HCT116 (cell line): ENCODE data around the gene APOBEC3C. TPM values are rescaled to one million over a fixed set of nuclear protein-coding genes. Genes with fewer than 3 reads are reported as not detected.
"Not testable (repeated sequence)": the region's sequence is repeated elsewhere in the genome, so short reads cannot be mapped to it uniquely, and the experiment has no call there.

ENCODE experiments used
- ATAC-seq: fragments of 200-7000 bp; cut with Tn5 transposase; 2 replicates; pipeline ENCODE4 v1.9.1; 2020; ENCODE audit warnings: mild to moderate bottlenecking, moderate library complexity
- BruUV-seq: library from RNA; stranded (reverse); fragments of 400-500 nt; replicated peaks from 2 replicates; lab custom pipeline; 2021; lab: Mats Ljungman, UMichigan
- CTCF ChIA-PET: fragments of 300-600 bp; sonication (Branson Sonifier 250); formaldehyde crosslinking; loops from one replicate; lab custom pipeline; 2021; ENCODE audit warnings: antibody characterized with exemption; lab: Charles Lee
- POLR2A ChIA-PET: fragments of 300-600, 350-600 bp; sonication (Branson Sonifier 250); formaldehyde crosslinking; loops from one replicate; lab custom pipeline; 2021; ENCODE audit warnings: antibody characterized with exemption; lab: Charles Lee
- RAD21 ChIA-PET, 2 experiments: fragments of 300-600 bp; sonication (Branson Sonifier 250); formaldehyde crosslinking; loops; one replicate each; lab custom pipeline; 2023; ENCODE audit warnings: low total read pairs in 2 of 2; ENCODE audit not compliant: uncharacterized antibody in 2 of 2, unreplicated experiment in 2 of 2, low non-redundant PET in 1 of 2; lab: Charles Lee
- DNase-seq: peaks from one replicate; pipeline ENCODE4 v3.0.0-alpha.2; 2010; ENCODE audit warnings: low read depth, low spot score
- H2AFZ ChIP-seq: fragments of 200-600 bp; shearing (Covaris generic), sonication (generic); 2 replicates; pipeline ENCODE4 v1.6.1; 2017; ENCODE audit warnings: low read depth, mixed run types, mixed read lengths, antibody characterized with exemption, low read length; ENCODE audit not compliant: poor library complexity, severe bottlenecking
- H3K27ac ChIP-seq: 2 replicates; pipeline ENCODE4 v1.5.1; 2012; ENCODE audit warnings: low read depth, low read length
- H3K27me3 ChIP-seq: fragments of 200-600 bp; sonication (generic); 2 replicates; pipeline ENCODE4 v1.6.1; 2016; ENCODE audit warnings: mixed run types, low read length, mixed read lengths; ENCODE audit not compliant: insufficient read depth
- H3K36me3 ChIP-seq, 2 experiments: fragments of 200-500 bp in 1 of 2; fragments of 200-600 bp in 1 of 2; sonication (Bioruptor generic) in 1 of 2; sonication (generic) in 1 of 2; 2 replicates each; pipeline versions ENCODE4 v1.5.1 to v1.6.1; 2014 to 2016; ENCODE audit warnings: low read length in 2 of 2, inconsistent platforms in 1 of 2, mixed read lengths in 1 of 2, mixed run types in 1 of 2; ENCODE audit not compliant: insufficient read depth in 2 of 2, control insufficient read depth in 1 of 2
- H3K4me1 ChIP-seq, 2 experiments: fragments of 200-600 bp in 1 of 2; sonication (generic) in 1 of 2; 2 replicates each; pipeline versions ENCODE4 v1.5.1 to v1.6.1; 2012 to 2017; ENCODE audit warnings: low read length in 2 of 2, inconsistent platforms in 1 of 2, mild to moderate bottlenecking in 1 of 2, mixed read lengths in 1 of 2, mixed run types in 1 of 2, moderate library complexity in 1 of 2; ENCODE audit not compliant: insufficient read depth in 2 of 2, control insufficient read depth in 1 of 2
- H3K4me2 ChIP-seq: fragments of 200-600 bp; sonication (generic); 2 replicates; pipeline ENCODE4 v1.6.1; 2017; ENCODE audit warnings: mixed run types, low read length, mixed read lengths
- H3K4me3 ChIP-seq, 2 experiments: fragments of 200-600 bp in 1 of 2; sonication (generic) in 1 of 2; replicated peaks in 1 of 2; 2 replicates each; pipeline ENCODE4 v1.5.1; 2011 to 2016; ENCODE audit warnings: low read length in 2 of 2, control low read depth in 1 of 2, low read depth in 1 of 2, mild to moderate bottlenecking in 1 of 2, mixed read lengths in 1 of 2, mixed run types in 1 of 2
- H3K79me2 ChIP-seq: fragments of 200-600 bp; sonication (generic); 2 replicates; pipeline ENCODE4 v1.6.1; 2017; ENCODE audit warnings: mild to moderate bottlenecking, mixed run types, low read length, moderate library complexity, mixed read lengths; ENCODE audit not compliant: insufficient read depth
- H3K9ac ChIP-seq: fragments of 200-600 bp; sonication (generic); 2 replicates; pipeline ENCODE4 v1.6.1; 2016; ENCODE audit warnings: low read length, mixed read lengths
- H3K9me2 ChIP-seq: fragments of 200-600 bp; sonication (generic), shearing (Covaris generic); 2 replicates; pipeline ENCODE4 v1.6.1; 2017; ENCODE audit warnings: mixed run types, mild to moderate bottlenecking, moderate library complexity; ENCODE audit not compliant: insufficient read depth
- H3K9me3 ChIP-seq, 2 experiments: fragments of 200-500 bp in 1 of 2; fragments of 200-600 bp in 1 of 2; sonication (Bioruptor generic) in 1 of 2; sonication (generic) in 1 of 2; 2 replicates each; pipeline ENCODE4 v1.6.1; 2014 to 2017; ENCODE audit warnings: low read length in 2 of 2, mixed read lengths in 2 of 2, inconsistent platforms in 1 of 2, low read depth in 1 of 2, mild to moderate bottlenecking in 1 of 2, mixed run types in 1 of 2, moderate library complexity in 1 of 2; ENCODE audit not compliant: control insufficient read depth in 1 of 2, insufficient read depth in 1 of 2
- H4K20me1 ChIP-seq: fragments of 200-600 bp; sonication (generic), shearing (Covaris generic); 2 replicates; pipeline ENCODE4 v1.6.1; 2017; ENCODE audit warnings: mixed run types, mild to moderate bottlenecking, moderate library complexity; ENCODE audit not compliant: insufficient read depth
- CTCF ChIP-seq, 3 experiments: fragments of 200-600 bp in 1 of 3; sonication (generic) in 1 of 3; IDR thresholded peaks in 2 of 3; conservative IDR thresholded peaks in 1 of 3; 2 replicates each; pipeline ENCODE4 v1.5.1; 2012 to 2017; ENCODE audit warnings: low read depth in 2 of 3, low read length in 2 of 3, antibody characterized with exemption in 1 of 3, borderline replicate concordance in 1 of 3, control low read depth in 1 of 3, mild to moderate bottlenecking in 1 of 3, mixed read lengths in 1 of 3, mixed run types in 1 of 3, moderate library complexity in 1 of 3; ENCODE audit not compliant: insufficient read depth in 1 of 3
- ELF1 ChIP-seq: IDR thresholded peaks from 2 replicates; pipeline ENCODE4 v1.6.1; 2012; ENCODE audit warnings: low read depth, borderline replicate concordance
- REST ChIP-seq: IDR thresholded peaks from 2 replicates; pipeline ENCODE4 v1.6.1; 2012; ENCODE audit warnings: low read depth
- SIN3A ChIP-seq: IDR thresholded peaks from 2 replicates; pipeline ENCODE4 v1.6.1; 2012; ENCODE audit warnings: low read depth
- intact Hi-C: fragments of 100-400 bp; cut with micrococcal nuclease; formaldehyde crosslinking; loops from 2 replicates; pipeline ENCODE4 v1.10.0; 2022
- total RNA-seq: library from RNA; stranded (reverse); gene quantifications from one replicate; pipeline ENCODE4 v1.2.1, GENCODE V29; 2021; ENCODE audit not compliant: unreplicated experiment

Gene APOBEC3C
- total RNA-seq, 1 experiment from 2014 or later, result 40.2 TPM

- TF ChIP-seq CTCF (IDR thresholded peaks at IDR 0.05 in 2 of 3, conservative IDR thresholded peaks at IDR 0.05 in 1 of 3; ENCODE audit: borderline replicate concordance in 1 of 3, insufficient read depth in 1 of 3, low read depth in 2 of 3, low read length in 2 of 3), result no peak
Observed at GRCh38 chr22:39016592-39016991, 2.5 kb downstream of the APOBEC3C start (continued).

GRCh38 chr22:39017596-39018365, 3.7 kb downstream of the APOBEC3C start:
- H2AFZ ChIP-seq, result no peak overlapping the region
- BruUV-seq, result no TSS peak
- ChIA-PET POLR2A (no interaction called here), CTCF (no interaction called here)
- no peak overlapping the region for H3K4me2 ChIP-seq
- no peak overlapping the region for H3K27ac ChIP-seq
- DNase-seq (no peak), ATAC-seq (no peak)
- no peaks in the 10 kb centered on the region for H3K9me2 ChIP-seq
- H3K9me3 ChIP-seq, result no peaks in the 10 kb centered on the region
- peaks cover 0 to 4% of the 10 kb centered on the region in 2 experiments; a peak in 2 of 4 replicates for H3K36me3 ChIP-seq
- H3K27me3 ChIP-seq, result no peaks in the 10 kb centered on the region
- no peaks in the 10 kb centered on the region for H4K20me1 ChIP-seq
- H3K9ac ChIP-seq, result no peak overlapping the region
- no peak overlapping the region for H3K4me3 ChIP-seq
- TF ChIP-seq SIN3A (no peak), ELF1 (no peak), REST (no peak)
- TF ChIP-seq, all 23 proteins: peak for 0
- Histone ChIP-seq H3K4me1 (peaks cover 3 to 22% of the 10 kb centered on the region in 2 experiments; a peak in 3 of 4 replicates), H3K79me2 (peaks cover 11% of the 10 kb centered on the region)
- intact Hi-C loops, result no loop called here
- RAD21 ChIA-PET, result no interaction called here

- POLR2A ChIA-PET, H3K9me2 ChIP-seq, H3K27me3 ChIP-seq, H3K9ac ChIP-seq, DNase-seq, intact Hi-C loops, H2AFZ ChIP-seq, H4K20me1 ChIP-seq, RAD21 ChIA-PET, H3K27ac ChIP-seq, H3K4me1 ChIP-seq, BruUV-seq, ATAC-seq, H3K4me2 ChIP-seq, CTCF ChIA-PET, H3K4me3 ChIP-seq, H3K9me3 ChIP-seq, H3K36me3 ChIP-seq, H3K79me2 ChIP-seq: not testable (repeated sequence)
Observed at GRCh38 chr22:39020021-39020651, 6.1 kb downstream of the APOBEC3C start.
